HG02870 (cell line): ENCODE measurements around the gene COL6A1.
"Not testable (repeated sequence)": the region's sequence is repeated elsewhere in the genome, so short reads cannot be mapped to it uniquely, and the experiment has no call there.

Source experiments
- ATAC-seq: cut with Tn5 transposase; IDR thresholded peaks from one replicate; pipeline ENCODE4 v1.9.1; 2021; ENCODE audit warnings: mild to moderate bottlenecking, moderate library complexity; ENCODE audit not compliant: unreplicated experiment

Gene COL6A1

DNA sequence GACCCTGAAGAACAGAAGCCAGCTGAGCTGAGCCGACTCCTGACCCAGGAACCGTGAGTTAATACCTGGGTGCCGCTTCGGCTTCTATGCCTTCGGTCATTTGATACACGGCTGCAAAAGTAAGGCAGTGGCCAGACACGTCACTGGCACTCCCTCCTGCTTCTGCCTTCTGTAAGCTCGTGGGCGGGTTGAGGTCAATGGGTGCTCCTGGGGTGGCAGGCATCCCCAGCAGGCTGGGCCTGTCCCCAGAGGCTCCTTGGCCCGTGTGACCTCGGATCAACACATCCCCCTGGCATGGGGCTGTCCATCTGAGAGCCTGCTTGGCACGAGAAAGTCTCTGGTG lies 35.7 kb upstream of the COL6A1 start:
- no peak for ATAC-seq

GRCh38 chr21:45947296-45947695 lies 34.3 kb upstream of the COL6A1 start:
- ATAC-seq = no peak

DNA sequence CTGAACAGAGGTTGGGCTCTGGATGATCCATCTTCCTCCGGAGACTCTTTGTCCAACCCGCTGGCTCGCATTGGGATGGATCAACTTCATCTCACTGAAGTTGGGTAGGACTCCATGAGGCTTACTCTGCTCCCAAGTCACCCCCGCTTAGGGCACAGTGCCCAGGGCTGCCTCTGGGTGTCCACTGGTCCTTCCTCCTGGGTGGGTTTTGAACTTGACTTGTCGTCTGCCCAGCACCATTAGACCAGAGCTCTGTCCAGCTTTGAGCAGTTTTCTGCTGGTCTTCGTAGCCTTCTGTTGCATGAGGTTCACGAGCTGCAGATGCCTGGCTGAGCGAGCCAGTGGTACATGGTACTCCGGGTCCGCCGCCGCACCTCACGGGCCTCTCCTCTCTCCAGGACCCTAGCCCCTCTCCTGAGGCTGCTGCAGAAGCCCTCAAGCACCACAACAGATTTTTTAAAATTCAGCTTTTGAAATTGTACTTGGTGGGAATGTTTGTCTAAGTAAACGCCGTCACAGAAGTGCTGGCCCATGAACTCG lies 33.8 kb upstream of the COL6A1 start:
- ATAC-seq = no peak

- ATAC-seq = no peak
These were observed 32.9 kb upstream of the COL6A1 start for GRCh38 chr21:45948576-45949141.

- ATAC-seq = no peak
These were observed 31.4 kb upstream of the COL6A1 start for GRCh38 chr21:45949928-45950739.

GRCh38 chr21:45950740-45951515 lies 30.6 kb upstream of the COL6A1 start:
- no peak for ATAC-seq

DNA sequence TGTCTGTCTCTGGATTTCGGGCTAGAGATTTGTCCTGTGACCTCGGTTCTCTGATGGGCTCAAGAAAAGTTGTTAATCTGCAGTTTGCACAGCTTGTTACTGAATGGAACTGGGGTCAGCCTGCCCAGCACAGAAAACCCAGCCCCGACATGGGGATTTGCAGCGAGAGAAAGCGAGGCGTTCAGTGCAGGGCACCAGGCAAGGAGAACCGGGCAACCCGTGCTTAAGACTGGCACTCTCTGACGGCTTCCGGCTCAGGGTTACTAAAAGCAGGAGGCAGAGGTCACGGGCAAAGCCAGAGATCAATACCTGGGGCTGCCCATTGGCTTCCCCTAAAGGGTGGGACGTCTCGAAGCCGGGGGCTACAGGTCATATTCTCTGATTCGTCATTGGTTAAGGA lies 29.9 kb upstream of the COL6A1 start:
- ATAC-seq = no peak

GRCh38 chr21:45952527-45952926 lies 29.0 kb upstream of the COL6A1 start:
- ATAC-seq = not testable (repeated sequence)

GRCh38 chr21:45952974-45953373 lies 28.6 kb upstream of the COL6A1 start:
- no peak for ATAC-seq

DNA sequence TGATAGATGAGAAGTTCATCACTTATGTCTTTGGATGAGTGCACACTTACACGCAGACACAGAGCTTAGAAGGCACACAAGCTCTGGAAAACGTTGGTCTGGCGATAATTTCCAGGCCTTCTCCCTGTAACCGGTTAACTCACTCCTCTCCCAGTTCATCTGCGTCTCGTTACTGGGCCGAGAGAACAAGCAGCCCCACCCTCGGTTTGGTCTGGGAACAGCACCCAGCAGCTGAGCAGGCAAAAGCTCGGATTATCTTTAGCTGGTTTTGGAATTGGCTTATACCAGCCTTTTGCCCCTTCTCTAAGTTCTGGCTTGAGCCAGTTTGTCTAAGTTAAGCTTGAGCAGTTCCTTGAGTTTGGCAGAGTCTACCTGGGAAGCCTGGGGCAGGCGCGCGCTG lies 27.3 kb upstream of the COL6A1 start:
- no peak for ATAC-seq

DNA sequence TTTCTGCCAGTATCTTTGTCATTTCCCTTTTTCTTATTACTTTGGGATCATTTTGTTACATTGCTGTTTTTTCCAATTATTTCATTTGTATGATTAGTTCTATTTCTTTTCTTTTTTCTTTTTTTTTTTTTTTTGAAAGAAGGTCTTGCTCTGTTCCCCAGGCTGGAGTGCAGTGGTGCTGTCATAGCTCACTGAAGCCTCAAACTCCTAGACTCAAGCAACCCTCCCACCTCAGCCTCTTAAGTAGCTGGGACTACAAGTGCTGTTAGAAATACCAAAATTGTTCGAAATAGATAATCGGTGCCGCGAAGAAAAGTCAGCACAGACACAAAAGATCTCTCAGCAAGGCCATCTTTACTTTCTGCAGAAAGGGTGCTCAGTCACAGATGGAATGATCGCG lies 26.6 kb upstream of the COL6A1 start:
- no peak for ATAC-seq

GRCh38 chr21:45957551-45957950 lies 24.0 kb upstream of the COL6A1 start:
- ATAC-seq = no peak

- ATAC-seq = no peak
These were observed 23.5 kb upstream of the COL6A1 start for GRCh38 chr21:45957981-45958600.

DNA sequence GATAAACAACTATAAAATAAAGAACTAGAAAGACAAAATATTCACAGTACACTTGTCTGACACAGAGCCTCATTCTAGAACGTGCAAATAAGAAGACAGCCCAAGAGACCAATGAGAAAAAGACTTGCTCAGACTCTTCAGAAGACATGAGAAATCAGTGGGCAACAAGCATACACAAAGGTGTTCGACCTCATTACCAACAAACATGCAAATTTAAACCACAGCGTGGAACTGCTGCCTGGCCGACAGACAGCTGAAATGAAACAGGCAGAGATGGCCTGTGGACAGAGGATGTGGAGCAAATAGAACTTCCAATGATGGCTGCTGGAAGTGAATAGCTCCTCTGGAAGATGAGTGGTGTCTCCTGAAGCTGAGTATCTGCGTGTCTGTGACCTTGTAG lies 22.4 kb upstream of the COL6A1 start:
- no peak for ATAC-seq

- no peak for ATAC-seq
These were observed 21.7 kb upstream of the COL6A1 start for GRCh38 chr21:45959779-45960390.

DNA sequence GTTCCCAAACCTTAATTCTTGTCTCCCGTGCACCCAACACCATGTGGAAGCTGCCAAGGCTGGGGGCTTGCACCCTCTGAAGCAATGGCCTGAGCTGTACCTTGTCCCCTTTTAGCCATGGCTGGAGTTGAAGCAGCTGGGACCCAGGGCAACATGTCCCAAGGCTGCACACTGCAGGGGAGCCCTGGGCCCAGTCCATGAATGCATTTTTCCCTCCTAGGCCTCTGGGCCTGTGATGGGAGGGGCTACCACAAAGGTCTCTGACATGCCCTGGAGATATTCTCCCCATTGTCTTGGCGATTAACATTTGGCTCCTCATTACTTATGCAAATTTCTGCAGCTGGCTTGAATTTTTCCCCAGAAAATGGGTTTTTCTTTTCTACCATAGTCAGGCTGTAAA lies 20.2 kb upstream of the COL6A1 start:
- ATAC-seq = not testable (repeated sequence)

DNA sequence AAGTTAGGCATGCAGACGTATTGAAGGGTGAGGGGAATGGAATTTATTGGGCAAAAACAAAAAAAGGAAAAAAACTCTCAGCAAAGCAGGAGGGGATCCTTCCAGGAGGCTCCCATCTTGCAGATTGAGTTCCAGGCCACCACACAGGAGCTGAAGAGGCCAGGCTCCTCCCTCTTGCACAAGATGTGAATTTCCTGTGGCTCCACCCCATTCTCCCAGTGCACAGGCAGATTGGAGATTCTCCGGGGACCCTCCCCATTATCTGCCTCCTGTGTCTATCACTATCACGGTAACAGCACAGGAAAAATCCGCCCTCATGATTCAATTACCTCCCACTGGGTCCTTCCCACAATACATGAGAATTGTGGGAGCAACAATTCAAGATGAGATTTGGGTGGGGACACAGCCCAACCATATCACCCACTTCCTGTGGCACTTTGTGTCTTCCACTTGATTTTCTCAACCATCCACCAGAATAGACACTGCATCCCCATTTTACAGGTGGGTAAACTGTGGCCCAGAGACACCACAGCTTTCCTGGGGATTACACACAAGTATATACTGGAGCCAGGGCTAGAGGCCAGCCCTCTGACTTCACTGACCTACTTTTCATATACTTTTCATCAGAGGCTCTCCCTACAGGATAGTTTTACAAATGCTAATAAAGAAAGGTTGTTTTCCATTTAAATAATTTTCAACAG lies 18.9 kb upstream of the COL6A1 start:
- ATAC-seq = no peak

DNA sequence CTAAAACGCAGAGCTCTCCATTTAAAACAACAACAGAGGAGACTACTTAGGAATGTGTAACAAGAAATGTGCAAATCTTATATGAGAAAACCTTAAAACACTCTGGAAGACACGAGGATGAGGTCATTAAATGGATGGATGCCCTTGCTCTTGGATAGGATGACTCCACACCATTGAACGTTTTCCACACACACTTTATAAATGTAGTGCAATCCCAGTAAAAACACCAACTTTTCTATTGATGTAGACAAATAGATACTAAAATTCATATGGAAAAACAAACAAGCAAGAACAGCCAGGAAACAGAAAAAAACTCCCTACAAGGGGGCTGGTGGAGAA lies 18.4 kb upstream of the COL6A1 start:
- ATAC-seq = no peak

- ATAC-seq = no peak
These were observed 16.9 kb upstream of the COL6A1 start for GRCh38 chr21:45964649-45965048.

DNA sequence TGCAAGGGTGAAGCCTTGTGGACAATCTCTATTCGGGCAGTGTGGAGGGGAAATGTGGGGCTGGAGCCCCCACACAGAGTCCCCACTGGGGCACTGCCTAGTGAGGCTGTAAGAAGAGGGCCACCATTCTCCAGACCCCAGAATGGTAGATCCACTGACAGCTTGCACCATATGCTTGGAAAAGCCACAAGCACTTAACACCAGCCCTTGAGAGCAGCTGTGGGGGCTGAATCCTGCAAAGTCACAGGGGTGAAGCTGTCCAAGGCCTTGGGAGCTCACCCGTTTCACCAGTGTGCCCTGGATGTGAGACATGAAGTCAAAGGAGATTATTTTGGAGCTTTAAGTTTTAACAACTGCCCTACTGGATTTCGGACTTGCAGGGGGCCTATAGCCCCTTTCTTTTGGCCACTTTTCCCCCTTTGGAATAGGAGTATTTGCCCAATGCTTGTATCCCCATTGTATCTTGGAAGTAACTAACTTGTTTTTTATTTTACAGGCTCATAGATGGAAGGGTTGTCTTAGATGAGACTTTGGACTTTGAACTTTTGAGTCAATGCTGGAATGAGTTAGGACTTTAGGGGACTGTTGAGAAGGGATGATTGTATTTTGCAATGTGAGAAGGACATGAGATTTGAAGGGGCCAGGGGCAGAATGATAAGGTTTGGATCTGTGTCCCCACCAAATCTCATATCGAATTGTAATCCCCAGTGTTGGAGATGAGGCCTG lies 16.3 kb upstream of the COL6A1 start:
- no peak for ATAC-seq
